Activated CD4-positive, alpha-beta T cell treated with anti-CD3 and anti-CD28 coated beads for 48 hours (primary cell): ENCODE measurements around the gene GSTCD.
"Not testable (repeated sequence)": the region's sequence is repeated elsewhere in the genome, so short reads cannot be mapped to it uniquely, and the experiment has no call there.

Experiments
- DNase-seq: peaks from one replicate; pipeline ENCODE4 v3.0.0-alpha.2; 2020

GSTCD gene

GRCh38 chr4:105808030-105808749 is 99.6 kb downstream of the GSTCD start:
- no peak for DNase-seq

- DNase-seq, result no peak
Measured at GRCh38 chr4:105808750-105809041, 100.1 kb downstream of the GSTCD start.

GRCh38 chr4:105815701-105816100 is 107.1 kb downstream of the GSTCD start:
- DNase-seq, result no peak

- DNase-seq, result no peak
Measured at GRCh38 chr4:105822061-105822460, 113.5 kb downstream of the GSTCD start.

- DNase-seq, result no peak
Measured at GRCh38 chr4:105828074-105828473, 119.5 kb downstream of the GSTCD start.

GRCh38 chr4:105831189-105831588 is 122.6 kb downstream of the GSTCD start:
- DNase-seq, result no peak

- no peak for DNase-seq
Measured at GRCh38 chr4:105835177-105835576, 126.6 kb downstream of the GSTCD start.

GRCh38 chr4:105836537-105836936 is 128.0 kb downstream of the GSTCD start:
- no peak for DNase-seq

GRCh38 chr4:105837037-105837436 is 128.5 kb downstream of the GSTCD start:
- DNase-seq, result no peak

GRCh38 chr4:105838082-105838481 is 129.5 kb downstream of the GSTCD start:
- no peak for DNase-seq

GRCh38 chr4:105840426-105841174 is 132.0 kb downstream of the GSTCD start:
- no peak for DNase-seq

- no peak for DNase-seq
Measured at GRCh38 chr4:105843941-105844340, 135.4 kb downstream of the GSTCD start.

GRCh38 chr4:105845559-105845958 is 137.0 kb downstream of the GSTCD start:
- DNase-seq, result no peak

- not testable (repeated sequence) for DNase-seq
Measured at GRCh38 chr4:105848359-105848758, 139.8 kb downstream of the GSTCD start.

GRCh38 chr4:105851196-105851595 is 142.6 kb downstream of the GSTCD start:
- DNase-seq, result no peak

GRCh38 chr4:105852230-105852629 is 143.6 kb downstream of the GSTCD start:
- DNase-seq, result not testable (repeated sequence)

GRCh38 chr4:105858466-105859040 is 150.0 kb downstream of the GSTCD start:
- DNase-seq, result no peak

- DNase-seq, result no peak
Measured at GRCh38 chr4:105859233-105859632, 150.6 kb downstream of the GSTCD start.

- no peak for DNase-seq
Measured at GRCh38 chr4:105870963-105871362, 162.4 kb downstream of the GSTCD start.

GRCh38 chr4:105871997-105872396 is 163.4 kb downstream of the GSTCD start:
- DNase-seq, result no peak

- no peak for DNase-seq
Measured at GRCh38 chr4:105875233-105875632, 166.6 kb downstream of the GSTCD start.

- DNase-seq, result no peak
Measured at GRCh38 chr4:105878668-105879067, 170.1 kb downstream of the GSTCD start.

- no peak for DNase-seq
Measured at GRCh38 chr4:105887508-105887907, 178.9 kb downstream of the GSTCD start.
